Thoracic aorta (tissue), 2 donors: Measurements from ENCODE around the gene KIF21B. TPM values are rescaled to one million over a fixed set of nuclear protein-coding genes. Genes with fewer than 3 reads are reported as not detected.
"Not testable (repeated sequence)": the region's sequence is repeated elsewhere in the genome, so short reads cannot be mapped to it uniquely, and the experiment has no call there.

ENCODE experiments used
- ATAC-seq: fragments of 150-250 bp; one replicate; pipeline ENCODE4 v1.8.0; 2017; ENCODE audit warnings: low read depth; ENCODE audit not compliant: insufficient number of reproducible peaks, low FRiP score
- DNase-seq: peaks from one replicate; pipeline ENCODE4 v3.0.0-alpha.2; 2020; ENCODE audit warnings: low spot score
- H3K27ac ChIP-seq, 2 donors: fragments of 200-600 bp; sonication (generic); 1 replicate in 1 of 2; 2 replicates in 1 of 2; pipeline ENCODE4 v1.5.1; 2016; ENCODE audit warnings: mild to moderate bottlenecking in 2 of 2, moderate library complexity in 2 of 2
- H3K27me3 ChIP-seq: fragments of 200-600 bp; sonication (generic); replicated peaks from 2 replicates; pipeline ENCODE4 v1.6.0; 2016; ENCODE audit warnings: mild to moderate bottlenecking; ENCODE audit not compliant: insufficient read depth
- H3K36me3 ChIP-seq: fragments of 200-600 bp; sonication (generic); one replicate; pipeline ENCODE4 v1.5.1; 2016
- H3K4me1 ChIP-seq, 2 donors: fragments of 200-600 bp; sonication (generic); 1 replicate in 1 of 2; 2 replicates in 1 of 2; pipeline versions ENCODE4 v1.5.1 to v1.6.0; 2016; ENCODE audit warnings: low read depth in 2 of 2, mild to moderate bottlenecking in 1 of 2; ENCODE audit not compliant: control insufficient read depth in 1 of 2
- H3K4me3 ChIP-seq: fragments of 200-600 bp; sonication (generic); 2 replicates; pipeline ENCODE4 v1.5.1; 2016; ENCODE audit warnings: mild to moderate bottlenecking
- H3K9me3 ChIP-seq: fragments of 200-600 bp; sonication (generic); 2 replicates; pipeline ENCODE4 v1.5.1; 2016
- CTCF ChIP-seq: fragments of 200-600 bp; sonication (generic); IDR thresholded peaks from one replicate; pipeline ENCODE4 v1.5.1; 2019; ENCODE audit warnings: antibody characterized with exemption
- total RNA-seq, 2 donors: library from RNA; depleted of rRNA; stranded (reverse); fragments of >200 nt; gene quantifications; one replicate each; pipeline versions ENCODE4 v1.1.0 to v1.2.3, GENCODE V29; 2016

KIF21B gene
- total RNA-seq, 2 donors from 2014 or later = 4.2 to 4.7 TPM

- no peak for TF ChIP-seq CTCF
- Histone ChIP-seq H3K4me3 (no peak overlapping the region), H3K27me3 (no peaks in the 10 kb centered on the region), H3K9me3 (no peaks in the 10 kb centered on the region), H3K27ac (no peak overlapping the region), H3K36me3 (no peaks in the 10 kb centered on the region), H3K4me1 (peaks cover 0 to under 1% of the 10 kb centered on the region in 2 donors)
- ATAC-seq (no peak), DNase-seq (no peak)
Measured at GRCh38 chr1:200934676-200935245, 88.8 kb downstream of the KIF21B start.

- Histone ChIP-seq H3K36me3 (no peaks in the 10 kb centered on the region), H3K27ac (no peak overlapping the region), H3K27me3 (no peaks in the 10 kb centered on the region), H3K4me1 (peaks cover 0 to 10% of the 10 kb centered on the region in 2 donors), H3K9me3 (no peaks in the 10 kb centered on the region), H3K4me3 (no peak overlapping the region)
- TF ChIP-seq CTCF = no peak
- ATAC-seq = no peak
- DNase-seq = no peak
Measured at GRCh38 chr1:200931776-200932175, 91.7 kb downstream of the KIF21B start.

- not testable (repeated sequence) for DNase-seq, H3K9me3 ChIP-seq, H3K36me3 ChIP-seq, ATAC-seq, H3K27ac ChIP-seq, H3K4me3 ChIP-seq, H3K27me3 ChIP-seq
- H3K4me1 ChIP-seq = peaks cover 0 to 10% of the 10 kb centered on the region in 2 donors
Measured at GRCh38 chr1:200930285-200930684, 93.2 kb downstream of the KIF21B start.

GRCh38 chr1:200929530-200930278 is 93.8 kb downstream of the KIF21B start:
- DNase-seq (no peak), ATAC-seq (no peak)
- Histone ChIP-seq H3K36me3 (no peaks in the 10 kb centered on the region), H3K4me3 (no peak overlapping the region), H3K27ac (peak overlapping the region in 1 of 2 donors; percentile 13), H3K27me3 (no peaks in the 10 kb centered on the region), H3K9me3 (no peaks in the 10 kb centered on the region), H3K4me1 (peaks cover 0 to 10% of the 10 kb centered on the region in 2 donors)
- no peak for TF ChIP-seq CTCF

GRCh38 chr1:200925831-200926230 is 97.7 kb downstream of the KIF21B start:
- DNase-seq (no peak), ATAC-seq (no peak)
- H3K4me1 ChIP-seq = peaks cover 4 to 29% of the 10 kb centered on the region in 2 donors
- H3K27me3 ChIP-seq = no peaks in the 10 kb centered on the region
- no peak overlapping the region for H3K27ac ChIP-seq
- H3K4me3 ChIP-seq = no peak overlapping the region
- H3K9me3 ChIP-seq = no peaks in the 10 kb centered on the region
- TF ChIP-seq CTCF = no peak
- no peaks in the 10 kb centered on the region for H3K36me3 ChIP-seq
